Fibroblast of villous mesenchyme (primary cell): ENCODE results near the gene TNS3. TPM values are rescaled to one million over a fixed set of nuclear protein-coding genes. Genes with fewer than 3 reads are reported as not detected.

ENCODE experiments used
- DNase-seq: peaks from one replicate; pipeline ENCODE4 v3.0.0-alpha.2; 2010; ENCODE audit warnings: low read depth
- H3K4me3 ChIP-seq: 2 replicates; pipeline ENCODE4 v1.5.1; 2011; ENCODE audit warnings: low read depth, mild to moderate bottlenecking, low read length
- total RNA-seq: library from RNA; depleted of rRNA; stranded (reverse); fragments of >200 nt; gene quantifications from 2 replicates; pipeline ENCODE4 v1.2.3, GENCODE V29; 2012
- TF ChIP-seq, protein P1 (sequence below): IDR thresholded peaks from 2 replicates; pipeline ENCODE4 v1.5.1; 2012; ENCODE audit warnings: low read depth, mild to moderate bottlenecking, low read length; ENCODE audit not compliant: insufficient read depth

The TNS3 gene
- total RNA-seq, 1 donor = 202 TPM

DNA sequence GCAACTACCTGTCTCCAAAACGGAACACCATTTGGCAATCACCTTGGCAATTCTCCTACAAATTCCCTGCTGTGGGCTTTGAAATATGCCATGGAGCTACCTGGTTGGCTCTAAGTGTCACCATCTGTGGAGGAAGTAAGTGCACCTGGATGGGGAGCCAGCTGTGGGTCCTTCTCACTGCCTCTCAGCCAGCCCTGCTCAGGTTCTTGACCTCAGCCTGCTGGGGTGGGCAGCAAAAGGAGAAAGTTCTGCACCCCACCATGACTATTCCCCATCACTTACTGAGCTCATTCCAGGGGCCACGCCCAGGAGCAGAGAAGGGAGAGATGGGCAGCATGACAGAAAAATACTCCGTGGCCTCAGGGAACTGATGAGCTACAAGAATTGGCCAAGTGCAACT lies 158.7 kb downstream of the TNS3 start:
- DNase-seq = no peak
- TF ChIP-seq, protein P1, sequence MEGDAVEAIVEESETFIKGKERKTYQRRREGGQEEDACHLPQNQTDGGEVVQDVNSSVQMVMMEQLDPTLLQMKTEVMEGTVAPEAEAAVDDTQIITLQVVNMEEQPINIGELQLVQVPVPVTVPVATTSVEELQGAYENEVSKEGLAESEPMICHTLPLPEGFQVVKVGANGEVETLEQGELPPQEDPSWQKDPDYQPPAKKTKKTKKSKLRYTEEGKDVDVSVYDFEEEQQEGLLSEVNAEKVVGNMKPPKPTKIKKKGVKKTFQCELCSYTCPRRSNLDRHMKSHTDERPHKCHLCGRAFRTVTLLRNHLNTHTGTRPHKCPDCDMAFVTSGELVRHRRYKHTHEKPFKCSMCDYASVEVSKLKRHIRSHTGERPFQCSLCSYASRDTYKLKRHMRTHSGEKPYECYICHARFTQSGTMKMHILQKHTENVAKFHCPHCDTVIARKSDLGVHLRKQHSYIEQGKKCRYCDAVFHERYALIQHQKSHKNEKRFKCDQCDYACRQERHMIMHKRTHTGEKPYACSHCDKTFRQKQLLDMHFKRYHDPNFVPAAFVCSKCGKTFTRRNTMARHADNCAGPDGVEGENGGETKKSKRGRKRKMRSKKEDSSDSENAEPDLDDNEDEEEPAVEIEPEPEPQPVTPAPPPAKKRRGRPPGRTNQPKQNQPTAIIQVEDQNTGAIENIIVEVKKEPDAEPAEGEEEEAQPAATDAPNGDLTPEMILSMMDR = no peak
- no peak overlapping the region for H3K4me3 ChIP-seq

DNA sequence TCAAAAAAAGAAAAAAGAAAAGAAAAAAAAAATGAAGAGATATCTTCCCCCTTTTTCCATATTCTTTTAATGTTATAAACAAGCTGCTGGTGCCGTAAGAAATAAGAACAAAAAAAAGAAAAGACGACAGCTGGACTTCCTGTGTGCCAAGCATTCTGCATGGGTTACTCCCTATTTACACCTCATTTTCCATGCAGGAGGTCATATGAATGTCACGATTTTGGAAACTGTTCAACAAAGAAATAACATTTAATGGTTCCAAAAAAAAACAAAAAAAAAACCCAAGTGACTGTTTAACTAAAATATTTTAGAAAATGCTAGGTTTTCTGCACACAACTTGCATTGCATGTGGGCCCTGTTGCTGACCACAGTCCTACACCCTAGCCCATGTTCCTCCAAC lies 159.3 kb downstream of the TNS3 start:
- DNase-seq = no peak
- TF ChIP-seq, protein P1 = no peak
- H3K4me3 ChIP-seq = no peak overlapping the region

DNA sequence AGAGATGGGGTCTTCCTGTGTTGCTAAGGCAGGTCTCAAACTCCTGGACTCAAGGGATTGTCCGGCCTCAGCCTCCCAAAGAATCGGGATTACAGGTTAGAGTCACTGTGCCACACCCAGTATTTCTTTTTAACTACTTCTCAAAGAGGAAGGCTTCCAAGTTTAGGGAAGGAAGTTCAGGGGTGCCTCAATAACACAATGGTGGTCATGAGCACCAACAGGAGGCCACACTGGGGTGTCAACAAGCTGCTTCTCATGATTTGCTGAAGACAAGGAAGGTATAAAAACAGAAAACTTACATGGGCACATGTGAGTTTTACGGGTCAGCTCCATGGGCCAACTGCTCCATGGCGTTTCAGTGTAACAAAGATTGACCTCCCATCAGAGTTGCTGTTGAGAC lies 160.5 kb downstream of the TNS3 start:
- H3K4me3 ChIP-seq = no peak overlapping the region
- no peak for DNase-seq
- TF ChIP-seq, protein P1 = no peak

DNA sequence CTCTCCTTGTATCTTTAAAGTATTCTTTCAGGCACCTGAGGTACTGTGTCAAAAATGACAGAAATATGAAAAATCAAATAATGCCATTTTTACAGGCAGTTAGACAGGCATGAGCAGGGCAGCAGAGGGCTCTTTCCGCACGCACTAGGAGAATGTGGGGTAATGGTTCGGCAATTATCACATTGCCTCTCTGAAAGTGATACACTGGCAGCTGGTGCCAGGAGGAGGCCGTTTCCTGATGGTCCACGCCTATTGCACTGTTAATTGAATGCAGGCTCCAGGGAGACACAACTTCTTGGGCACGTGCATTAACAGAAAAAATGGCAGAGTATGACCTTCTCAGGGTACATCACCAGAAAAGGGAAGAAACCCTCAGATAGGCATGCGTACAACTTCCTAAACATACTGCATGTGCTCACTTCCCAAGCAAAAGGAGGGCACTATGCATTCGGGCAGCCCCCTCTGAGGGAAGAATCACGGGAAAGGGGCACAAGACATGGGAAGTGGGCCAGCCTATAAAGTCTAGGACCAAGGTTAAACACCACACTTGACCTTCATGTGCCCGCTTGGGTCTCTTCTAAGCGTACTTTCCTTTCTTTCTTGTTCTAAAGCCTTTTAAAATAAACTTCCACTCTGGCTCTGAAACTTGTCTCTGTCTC lies 161.7 kb downstream of the TNS3 start:
- no peak for DNase-seq
- TF ChIP-seq, protein P1 = no peak

DNA sequence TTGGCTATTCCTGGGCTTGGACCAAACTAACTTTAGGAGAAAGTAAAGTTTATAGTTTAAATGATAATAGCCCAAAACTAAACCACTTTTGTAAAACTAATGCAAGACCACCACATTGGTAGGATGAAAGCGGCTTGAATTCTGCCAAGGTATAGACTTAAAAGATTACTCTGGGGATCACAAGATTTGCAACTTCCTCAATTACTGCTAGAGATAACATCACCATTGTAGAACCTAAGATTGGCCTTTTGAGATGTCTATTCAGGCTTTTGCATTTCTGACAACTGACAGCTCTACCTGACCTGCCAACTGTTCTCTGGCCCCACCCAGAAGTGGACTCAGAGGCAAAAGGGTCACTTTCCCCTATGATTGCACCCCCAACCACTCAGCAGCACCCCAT lies 162.4 kb downstream of the TNS3 start:
- H3K4me3 ChIP-seq = no peak overlapping the region
- DNase-seq = no peak
- TF ChIP-seq, protein P1 = no peak

More for the DNA sequence above, 161.7 kb downstream of the TNS3 start:
- no peak overlapping the region for H3K4me3 ChIP-seq

DNA sequence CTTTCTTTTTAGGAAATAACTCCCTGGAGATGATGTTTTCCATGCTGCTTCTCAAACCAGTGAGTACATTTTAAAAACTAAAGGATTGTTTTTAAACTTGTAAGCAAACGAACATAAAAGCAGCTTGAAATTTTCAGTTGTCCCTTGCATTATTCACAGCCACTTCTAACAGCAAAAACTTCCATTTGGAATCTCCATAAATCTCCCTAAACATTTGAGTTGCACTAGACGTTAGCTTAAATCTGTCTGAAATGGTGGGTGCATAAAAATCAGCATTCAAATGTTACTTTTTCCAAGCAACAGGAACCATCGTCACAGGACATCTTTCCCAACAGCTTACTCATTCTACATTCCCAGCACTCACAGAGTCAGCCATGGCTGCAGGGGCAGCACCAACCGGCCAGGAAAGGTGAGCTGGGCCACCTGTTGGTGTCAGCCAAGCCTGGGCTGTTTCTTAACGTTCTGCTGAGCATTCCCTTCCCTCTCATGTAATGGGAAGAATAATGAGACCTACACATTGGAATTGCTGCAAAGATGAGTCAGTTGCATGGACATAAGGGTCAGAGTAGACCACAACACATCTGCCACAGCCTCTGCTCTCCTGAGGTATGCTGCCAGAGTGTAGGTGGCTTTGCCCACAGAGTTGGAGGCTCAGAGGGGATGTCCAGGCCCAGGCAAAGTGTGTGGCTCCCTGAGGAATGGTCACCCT lies 163.2 kb downstream of the TNS3 start:
- peak; percentile 36 for DNase-seq
- TF ChIP-seq, protein P1 = no peak
- no peak overlapping the region for H3K4me3 ChIP-seq
